KOPT-K1 (cell line): ENCODE results near the gene ANKRD33.
"Not testable (repeated sequence)": the region's sequence is repeated elsewhere in the genome, so short reads cannot be mapped to it uniquely, and the experiment has no call there.

Experiments used
- H3K27ac ChIP-seq: fragments of 200-600 bp; sonication (generic); 2 replicates; pipeline ENCODE4 v1.5.1; 2016; ENCODE audit warnings: antibody characterized with exemption, mild to moderate bottlenecking, low read depth, low read length; ENCODE audit not compliant: poor library complexity, severe bottlenecking
- H3K36me3 ChIP-seq: fragments of 200-600 bp; sonication (generic); 2 replicates; pipeline ENCODE4 v1.5.1; 2017; ENCODE audit warnings: antibody characterized with exemption, mild to moderate bottlenecking, low read length, moderate library complexity; ENCODE audit not compliant: insufficient read depth
- H3K9me3 ChIP-seq: fragments of 200-600 bp; sonication (generic); 2 replicates; pipeline ENCODE4 v1.5.1; 2017; ENCODE audit warnings: antibody characterized with exemption, low read length, mild to moderate bottlenecking; ENCODE audit not compliant: insufficient read depth, poor library complexity, severe bottlenecking

The ANKRD33 gene

DNA sequence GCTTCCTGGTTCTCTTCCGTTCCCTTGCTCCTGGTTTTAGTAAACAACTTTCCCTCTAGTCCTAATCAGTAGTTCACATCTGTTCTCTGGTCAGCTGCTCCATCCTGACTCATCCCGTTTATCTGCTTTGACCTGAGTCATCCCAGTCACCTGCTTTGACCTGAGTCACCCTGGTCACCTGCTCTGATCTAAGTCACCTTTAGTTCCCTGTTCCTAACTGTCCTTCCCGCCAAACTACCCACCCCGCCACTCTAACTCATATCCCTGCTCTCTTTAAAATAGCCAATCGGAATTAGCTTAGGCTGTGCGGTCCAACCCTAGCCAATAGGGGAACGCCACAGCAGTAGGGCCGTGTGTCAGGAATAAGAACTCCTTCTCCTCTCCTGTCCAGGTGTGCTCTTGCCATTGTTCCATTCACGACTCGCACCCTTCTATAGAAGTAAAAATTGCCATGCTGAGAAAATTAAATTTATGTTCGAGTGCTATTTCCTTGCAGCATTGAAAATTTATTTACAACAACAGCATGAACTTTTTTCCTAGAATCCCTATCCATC, 3.1 kb upstream of the ANKRD33 start:
- Histone ChIP-seq H3K27ac (no peak overlapping the region), H3K36me3 (no peaks in the 10 kb centered on the region), H3K9me3 (peaks cover 7% of the 10 kb centered on the region)

- peak overlapping the region; percentile 38 for H3K27ac ChIP-seq
- H3K36me3 ChIP-seq, H3K9me3 ChIP-seq: not testable (repeated sequence)
Measured at GRCh38 chr12:51885294-51886020, 2.4 kb upstream of the ANKRD33 start.

GRCh38 chr12:51886021-51886710, 1.7 kb upstream of the ANKRD33 start:
- Histone ChIP-seq H3K9me3 (peaks cover 7% of the 10 kb centered on the region), H3K27ac (peak overlapping the region; percentile 38), H3K36me3 (no peaks in the 10 kb centered on the region)

GRCh38 chr12:51888316-51889215, 663 bp downstream of the ANKRD33 start:
- peaks cover 7% of the 10 kb centered on the region for H3K9me3 ChIP-seq
- H3K36me3 ChIP-seq = no peaks in the 10 kb centered on the region
- H3K27ac ChIP-seq = no peak overlapping the region

GRCh38 chr12:51889216-51890132, 1.6 kb downstream of the ANKRD33 start:
- H3K9me3 ChIP-seq = peaks cover 7% of the 10 kb centered on the region
- H3K27ac ChIP-seq = no peak overlapping the region
- H3K36me3 ChIP-seq = no peaks in the 10 kb centered on the region

DNA sequence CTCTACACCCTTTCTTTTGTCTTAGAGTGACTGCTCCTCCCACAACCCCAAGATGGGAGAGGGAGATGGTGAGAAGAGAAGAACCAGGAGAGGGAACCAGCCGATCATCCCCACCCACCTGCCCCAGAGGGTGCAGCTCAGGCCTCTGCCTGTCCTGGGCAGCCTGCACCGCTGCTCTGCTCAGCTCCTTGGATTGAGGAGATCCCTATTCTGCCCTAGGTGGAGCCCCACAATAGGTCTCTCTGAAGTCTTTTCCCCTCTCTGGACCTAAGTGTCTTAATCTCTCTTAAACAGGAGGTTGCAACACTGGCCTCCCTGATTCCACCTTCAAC, 2.2 kb downstream of the ANKRD33 start:
- H3K9me3 ChIP-seq = peaks cover 2% of the 10 kb centered on the region
- H3K36me3 ChIP-seq = no peaks in the 10 kb centered on the region
- no peak overlapping the region for H3K27ac ChIP-seq

GRCh38 chr12:51890511-51891171, 2.7 kb downstream of the ANKRD33 start:
- Histone ChIP-seq H3K36me3 (no peaks in the 10 kb centered on the region), H3K27ac (no peak overlapping the region), H3K9me3 (no peaks in the 10 kb centered on the region)

GRCh38 chr12:51891843-51892242, 3.9 kb downstream of the ANKRD33 start:
- Histone ChIP-seq H3K36me3 (no peaks in the 10 kb centered on the region), H3K9me3 (no peaks in the 10 kb centered on the region), H3K27ac (no peak overlapping the region)

DNA sequence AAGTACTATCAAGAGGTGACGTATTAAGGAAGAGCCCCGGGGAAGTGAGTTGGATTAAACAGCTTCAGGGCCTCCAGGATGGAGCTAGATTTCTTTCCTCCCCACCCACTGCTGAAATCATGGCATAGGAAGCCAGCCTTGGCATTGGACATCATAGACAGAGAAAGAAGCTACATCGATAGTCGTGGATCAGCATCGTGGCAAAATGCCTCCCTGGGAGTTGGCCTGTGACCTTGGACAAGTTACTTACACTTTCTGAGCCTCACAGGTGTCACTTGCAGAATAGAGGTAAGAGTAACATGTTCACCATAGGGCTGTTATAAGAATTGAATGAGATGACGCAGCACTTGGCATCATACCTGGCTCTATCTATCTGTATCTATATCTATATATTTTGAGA, 5.9 kb downstream of the ANKRD33 start:
- Histone ChIP-seq H3K9me3 (no peaks in the 10 kb centered on the region), H3K36me3 (no peaks in the 10 kb centered on the region), H3K27ac (no peak overlapping the region)

DNA sequence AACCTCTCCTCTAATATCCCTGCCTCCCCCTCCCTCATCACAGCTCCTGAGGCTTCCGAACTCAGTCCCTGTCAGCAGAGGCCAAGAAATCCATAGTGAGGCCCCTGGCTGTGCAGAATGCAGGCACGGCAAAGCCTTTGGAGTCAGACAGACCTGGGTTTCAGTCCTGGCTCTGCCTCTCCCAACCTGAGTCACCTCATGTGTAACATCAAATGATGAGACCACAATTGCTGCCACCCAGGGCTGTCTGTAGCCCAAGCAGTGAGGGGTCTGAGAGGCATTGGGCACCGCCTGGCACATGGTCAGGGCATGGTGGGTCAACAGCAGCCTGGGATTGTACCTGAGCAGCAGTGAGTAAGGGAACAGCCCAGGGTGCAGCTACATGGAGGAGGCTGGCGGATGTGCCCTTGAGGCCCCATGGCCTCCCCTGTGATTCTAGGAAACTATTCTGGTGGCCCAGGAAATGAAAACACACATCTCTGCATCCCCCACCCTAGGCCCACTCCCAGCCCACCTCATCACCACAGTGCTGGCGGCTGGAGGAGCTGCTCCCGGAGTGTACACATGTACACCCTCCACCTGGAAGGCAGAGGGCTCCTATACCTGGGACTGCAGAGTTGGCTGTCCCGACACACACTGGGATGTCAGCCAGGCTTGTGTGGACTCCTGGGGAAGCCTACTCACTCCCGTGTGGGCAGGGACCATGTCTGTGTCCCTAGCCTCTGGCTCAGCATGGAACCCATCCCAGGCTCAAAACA, 7.7 kb downstream of the ANKRD33 start:
- H3K36me3 ChIP-seq = no peaks in the 10 kb centered on the region
- no peak overlapping the region for H3K27ac ChIP-seq
- H3K9me3 ChIP-seq = no peaks in the 10 kb centered on the region

GRCh38 chr12:51896236-51896635, 8.3 kb downstream of the ANKRD33 start:
- H3K27ac ChIP-seq = no peak overlapping the region
- no peaks in the 10 kb centered on the region for H3K36me3 ChIP-seq
- H3K9me3 ChIP-seq = no peaks in the 10 kb centered on the region

GRCh38 chr12:51897181-51897580, 9.3 kb downstream of the ANKRD33 start:
- H3K9me3 ChIP-seq = no peaks in the 10 kb centered on the region
- H3K27ac ChIP-seq = no peak overlapping the region
- no peaks in the 10 kb centered on the region for H3K36me3 ChIP-seq

GRCh38 chr12:51898506-51898905, 10.6 kb downstream of the ANKRD33 start:
- no peaks in the 10 kb centered on the region for H3K9me3 ChIP-seq
- no peaks in the 10 kb centered on the region for H3K36me3 ChIP-seq
- no peak overlapping the region for H3K27ac ChIP-seq
